HCT116 (cell line): ENCODE results near the gene PIK3CA.
"Not testable (repeated sequence)": the region's sequence is repeated elsewhere in the genome, so short reads cannot be mapped to it uniquely, and the experiment has no call there.

Source experiments
- ATF3 ChIP-seq: IDR thresholded peaks from 2 replicates; pipeline ENCODE4 v1.6.1; 2012
- CTCF ChIP-seq, 3 experiments: fragments of 200-600 bp in 1 of 3; sonication (generic) in 1 of 3; IDR thresholded peaks in 2 of 3; conservative IDR thresholded peaks in 1 of 3; 2 replicates each; pipeline ENCODE4 v1.5.1; 2012 to 2017; ENCODE audit warnings: low read depth in 2 of 3, low read length in 2 of 3, antibody characterized with exemption in 1 of 3, borderline replicate concordance in 1 of 3, control low read depth in 1 of 3, mild to moderate bottlenecking in 1 of 3, mixed read lengths in 1 of 3, mixed run types in 1 of 3, moderate library complexity in 1 of 3; ENCODE audit not compliant: insufficient read depth in 1 of 3
- EGR1 ChIP-seq: IDR thresholded peaks from 2 replicates; pipeline ENCODE4 v1.6.1; 2012; ENCODE audit warnings: low read depth
- EZH2 ChIP-seq: fragments of 200-600 bp; sonication (generic); IDR thresholded peaks from 2 replicates; pipeline ENCODE4 v1.6.1; 2017; ENCODE audit warnings: antibody characterized with exemption, mixed run types
- MAX ChIP-seq: IDR thresholded peaks from 2 replicates; pipeline ENCODE4 v1.6.1; 2012
- POLR2A ChIP-seq: IDR thresholded peaks from 2 replicates; pipeline ENCODE4 v1.7.0; 2011; ENCODE audit warnings: borderline replicate concordance; ENCODE audit not compliant: insufficient read depth, insufficient read length; ENCODE audit errors: extremely low read depth
- POLR2AphosphoS5 ChIP-seq: IDR thresholded peaks from 2 replicates; pipeline ENCODE4 v1.6.1; 2011; ENCODE audit warnings: mild to moderate bottlenecking, low read depth, low read length, moderate library complexity
- REST ChIP-seq: IDR thresholded peaks from 2 replicates; pipeline ENCODE4 v1.6.1; 2012; ENCODE audit warnings: low read depth
- YY1 ChIP-seq: IDR thresholded peaks from 2 replicates; pipeline ENCODE4 v1.6.1; 2011; ENCODE audit warnings: low read length, low read depth, moderate library complexity, mild to moderate bottlenecking; ENCODE audit not compliant: insufficient replicate concordance; ENCODE audit errors: extremely low read depth
- ZBTB33 ChIP-seq: IDR thresholded peaks from 2 replicates; pipeline ENCODE4 v1.6.1; 2011; ENCODE audit warnings: mild to moderate bottlenecking, low read length, moderate library complexity; ENCODE audit not compliant: insufficient replicate concordance; ENCODE audit errors: extremely low read depth
- ZNF274 ChIP-seq: fragments of 200-500 bp; sonication (Bioruptor generic); IDR thresholded peaks from 2 replicates; pipeline ENCODE4 v1.6.1; 2014; ENCODE audit warnings: mild to moderate bottlenecking, low read depth, low read length, inconsistent platforms

- not testable (repeated sequence) for TF ChIP-seq REST; POLR2AphosphoS5; CTCF (IDR thresholded peaks at IDR 0.05 in 2 of 3, conservative IDR thresholded peaks at IDR 0.05 in 1 of 3; ENCODE audit: borderline replicate concordance in 1 of 3, insufficient read depth in 1 of 3, low read depth in 2 of 3, low read length in 2 of 3); EZH2; EGR1; ZBTB33; POLR2A; MAX; ATF3; ZNF274; YY1
Observed at GRCh38 chr3:179218213-179218612, 70.1 kb downstream of the PIK3CA start.
